ENCODE results near the gene CAPN8. TPM values are rescaled to one million over a fixed set of nuclear protein-coding genes. Genes with fewer than 3 reads are reported as not detected.

CAPN8 gene
- total RNA-seq, 1 donor from 2014 or later: not detected

Other genes starting within 250 kb of the CAPN8 start
- gene CAPN2, start 46.8 kb upstream of the CAPN8 start, total RNA-seq: 191 and 194 TPM in 2 replicates
- gene TP53BP2, start 180.2 kb upstream of the CAPN8 start, total RNA-seq: 35.2 TPM in 2 replicates

All from T-helper 1 cell treated with Interleukin-12 subunit alpha and Interleukin-12 subunit beta and Interleukin-4 antibody, amounts not matched to agents 30 ng/mL and 1 ng/mL, for 36 hours (primary cell).